Testis (tissue), 2 donors: ENCODE data around the gene KYAT1.

Experiments
- CTCF ChIP-seq, 3 experiments: fragments of 450-650 bp in 2 of 3; fragments of 200-600 bp in 1 of 3; sonication (generic) in 1 of 3; IDR thresholded peaks; one replicate each; pipeline ENCODE4 v1.5.1; 2016 to 2019; ENCODE audit warnings: antibody characterized with exemption in 3 of 3, mild to moderate bottlenecking in 2 of 3, moderate library complexity in 1 of 3
- POLR2A ChIP-seq: fragments of 450-650 bp; IDR thresholded peaks from one replicate; pipeline ENCODE4 v1.6.1; 2017; ENCODE audit warnings: antibody characterized with exemption, mild to moderate bottlenecking, moderate library complexity

DNA sequence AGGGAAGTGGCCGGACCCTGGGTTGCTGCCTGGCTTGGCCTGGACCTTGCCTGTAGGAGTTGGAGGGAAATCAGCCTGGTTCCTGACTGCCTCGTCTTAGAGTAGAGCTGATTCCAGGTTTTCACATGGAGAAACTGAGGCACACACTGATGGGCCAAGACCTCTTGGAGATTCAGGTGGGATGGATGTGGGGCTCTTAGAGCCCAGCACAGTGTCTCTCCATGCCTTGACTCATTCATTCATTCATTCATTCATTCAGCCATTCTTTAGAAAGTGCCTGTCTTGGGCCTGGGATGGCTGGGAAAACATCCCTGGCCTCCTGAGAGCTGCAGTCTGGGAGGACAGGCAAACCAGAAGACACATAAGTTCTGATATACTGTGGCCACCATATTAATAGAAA lies 2.4 kb upstream of the KYAT1 start:
- TF ChIP-seq CTCF (IDR thresholded peaks at IDR 0.05) (no peak), POLR2A (no peak)
